Fibroblast of upper back skin (primary cell): ENCODE measurements around the gene SCMH1.

Source experiments
- DNase-seq: peaks from one replicate; pipeline ENCODE4 v3.0.0-alpha.2; 2013

Gene SCMH1

DNA sequence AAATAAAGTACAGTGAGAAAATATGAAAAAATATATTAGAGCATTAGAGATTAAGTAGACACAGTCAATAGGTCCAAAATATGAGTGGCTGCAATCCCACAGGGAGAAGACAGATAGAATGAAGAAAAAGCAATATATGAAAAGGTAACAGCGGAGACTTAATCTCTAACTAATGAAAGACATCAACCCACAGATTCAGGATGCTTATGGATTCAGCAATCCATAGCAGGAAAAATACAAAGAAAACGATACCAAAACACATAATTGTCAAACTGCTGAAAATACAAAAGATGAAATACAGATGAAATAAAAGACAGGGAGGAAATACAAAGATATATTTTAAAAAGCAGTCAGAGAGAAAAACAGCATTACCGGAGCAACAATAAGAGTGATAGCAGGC is 163.9 kb downstream of the SCMH1 start:
- DNase-seq, result no peak

DNA sequence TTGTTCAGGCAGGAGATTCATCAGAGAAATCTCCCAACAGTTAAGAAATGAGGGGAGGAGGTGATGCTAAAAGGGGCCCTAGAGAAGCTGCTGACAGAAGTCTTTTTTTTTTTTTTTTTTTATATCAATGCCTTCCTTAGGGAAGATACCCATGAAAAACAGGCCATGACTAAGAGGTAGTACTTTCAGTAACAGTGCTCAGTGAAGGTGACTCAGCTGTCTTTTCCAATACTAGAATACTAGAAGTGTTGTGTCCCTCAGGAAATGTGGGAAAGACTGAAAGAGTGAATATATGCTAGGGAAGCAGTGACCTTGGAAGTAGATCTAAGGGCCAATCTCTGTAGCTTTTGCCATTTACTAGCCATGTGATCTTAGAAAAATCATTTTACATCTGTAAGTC is 168.1 kb downstream of the SCMH1 start:
- peak; percentile 81 for DNase-seq

DNA sequence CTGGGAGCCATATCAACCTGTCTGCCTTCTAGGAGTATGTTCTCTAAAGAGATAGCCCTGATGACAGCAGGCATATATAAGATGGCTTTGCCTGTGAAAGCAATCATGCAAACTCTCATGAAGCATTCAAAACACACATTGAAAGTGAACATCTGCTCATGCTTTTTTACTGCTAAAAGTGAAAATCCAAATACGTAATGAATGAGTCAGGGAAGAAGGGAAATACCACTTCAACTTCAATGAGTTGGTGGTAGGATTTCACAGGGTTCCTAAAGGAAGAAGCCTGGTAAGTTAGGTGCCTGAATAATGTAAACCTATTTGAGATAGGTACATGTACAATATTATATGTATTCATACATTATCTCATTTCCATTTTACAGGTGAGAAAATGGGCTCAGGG is 170.1 kb downstream of the SCMH1 start:
- peak; percentile 33 for DNase-seq

- no peak for DNase-seq
These were observed 185.2 kb downstream of the SCMH1 start for GRCh38 chr1:41056907-41057306.

DNA sequence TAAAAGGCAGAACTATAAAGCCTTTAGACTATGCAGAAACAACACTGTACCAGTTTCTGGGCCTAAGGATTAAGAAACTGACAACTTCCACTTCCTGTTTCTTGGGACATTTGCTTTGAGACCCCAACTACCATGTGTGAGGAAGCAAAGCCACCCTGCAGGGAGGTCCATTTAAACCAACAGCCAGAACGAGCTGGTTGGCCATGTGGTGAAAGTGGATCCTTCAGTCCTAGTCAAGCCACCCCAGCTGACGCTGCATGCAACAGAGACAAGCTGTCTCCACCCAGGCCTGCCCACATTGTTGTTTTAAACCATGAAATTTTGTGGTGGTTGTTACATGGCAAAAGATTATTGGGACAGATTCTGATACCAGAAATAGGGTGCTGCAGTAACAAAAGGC is 188.8 kb downstream of the SCMH1 start:
- no peak for DNase-seq

GRCh38 chr1:41051022-41051421 is 191.1 kb downstream of the SCMH1 start:
- DNase-seq, result no peak

DNA sequence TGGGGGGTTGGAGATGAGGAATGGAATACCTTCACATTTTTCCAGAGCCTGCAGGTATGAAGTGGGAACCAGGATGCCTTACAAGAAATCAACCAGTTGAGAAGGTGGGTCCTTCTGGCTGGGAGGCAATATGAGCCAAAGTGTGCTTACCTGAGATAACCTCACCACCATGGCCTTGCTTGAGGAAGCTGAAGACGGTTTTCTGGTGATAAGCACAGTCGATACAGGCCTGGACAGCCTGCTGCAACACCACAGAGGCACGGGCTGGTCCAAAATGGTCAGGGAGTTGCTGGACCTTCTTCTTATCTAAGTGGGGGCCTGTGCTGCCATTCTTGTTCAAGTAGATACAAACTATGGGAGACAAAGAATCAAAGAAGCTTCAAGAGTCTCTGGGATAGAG is 193.6 kb downstream of the SCMH1 start:
- DNase-seq, result no peak

DNA sequence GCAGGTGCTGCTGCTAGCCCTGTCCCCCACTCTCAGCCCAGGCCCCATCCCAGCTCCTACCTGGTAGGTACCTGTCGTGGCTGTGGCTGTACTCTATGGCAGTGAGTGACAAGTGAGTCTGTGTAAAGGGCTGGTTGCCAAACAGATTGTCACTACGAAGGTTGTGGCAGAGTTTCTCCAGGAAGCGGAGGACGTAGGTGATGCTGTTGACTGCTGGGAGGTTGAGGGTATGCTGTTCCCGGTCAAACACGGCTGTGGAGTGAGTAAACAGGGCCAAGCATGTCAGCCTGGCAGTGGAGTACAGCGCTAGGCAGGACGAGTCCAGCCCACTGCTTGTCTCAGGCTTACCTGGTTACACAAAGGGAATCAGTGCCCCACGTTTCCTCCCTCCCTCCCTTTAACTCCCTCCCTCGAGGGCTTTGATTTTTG is 195.7 kb downstream of the SCMH1 start:
- DNase-seq, result no peak

- DNase-seq, result peak; percentile 52
These were observed 196.4 kb downstream of the SCMH1 start for GRCh38 chr1:41045740-41046139.

DNA sequence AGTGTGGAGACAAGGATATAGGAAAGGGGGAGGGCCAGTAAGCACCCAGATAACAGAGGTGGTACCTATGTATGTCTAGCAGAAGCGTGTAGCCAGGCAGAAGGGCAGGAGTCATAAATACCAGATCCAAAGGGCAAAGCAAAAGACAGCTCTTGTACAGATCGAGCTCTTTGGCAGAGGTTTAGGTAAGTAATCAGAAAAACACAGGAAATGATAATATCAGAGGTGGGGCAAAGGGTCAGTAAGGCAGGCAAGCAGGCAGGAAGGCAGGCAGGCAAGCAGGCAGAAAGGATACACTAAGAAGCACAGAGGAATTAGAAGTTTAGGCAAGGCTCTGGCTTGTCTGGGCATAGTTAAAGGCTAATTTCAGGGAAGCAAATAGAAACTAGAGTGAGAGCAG is 197.9 kb downstream of the SCMH1 start:
- DNase-seq, result no peak

GRCh38 chr1:41041614-41042270 is 200.4 kb downstream of the SCMH1 start:
- DNase-seq, result peak; percentile 46

- DNase-seq, result no peak
These were observed 204.0 kb downstream of the SCMH1 start for GRCh38 chr1:41038110-41038509.

DNA sequence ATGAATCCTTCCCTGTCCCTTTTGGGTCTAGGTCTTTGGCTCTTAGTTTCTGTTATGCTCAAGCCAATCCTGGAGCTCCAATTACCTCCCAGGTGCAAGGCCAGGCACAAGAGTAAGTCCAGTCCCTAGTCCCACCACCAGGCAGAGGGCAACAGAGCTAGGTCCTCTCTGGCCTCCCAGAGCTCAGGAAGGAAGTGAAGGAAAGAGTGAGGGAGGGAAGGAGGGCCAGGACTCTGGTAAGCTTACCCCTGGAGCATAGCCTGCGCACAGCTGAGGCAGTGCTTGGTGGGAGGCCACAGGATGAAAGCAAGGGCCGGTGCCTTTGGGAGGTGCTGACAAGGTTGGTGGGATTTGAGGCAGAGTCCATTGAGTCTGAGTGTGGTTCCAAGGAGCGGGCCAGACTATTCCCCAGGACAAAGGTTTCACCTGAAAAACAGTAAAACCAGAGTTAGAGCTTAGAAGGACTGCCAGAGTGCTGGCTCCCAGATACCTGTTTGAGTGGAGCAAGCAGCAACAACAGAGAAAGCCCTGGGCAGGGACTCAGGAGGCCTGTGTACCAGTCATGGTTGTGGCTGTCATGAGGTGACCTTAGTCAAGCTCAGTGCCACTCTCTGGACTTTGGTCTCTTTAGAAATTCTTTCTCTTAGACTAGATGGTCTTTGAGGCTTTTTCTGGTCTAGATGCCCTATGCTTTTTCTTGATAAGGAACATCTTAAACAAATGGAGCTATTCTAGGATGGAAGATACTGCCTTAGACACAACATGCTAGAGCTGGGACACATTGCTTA is 204.8 kb downstream of the SCMH1 start:
- no peak for DNase-seq

- no peak for DNase-seq
These were observed 208.8 kb downstream of the SCMH1 start for GRCh38 chr1:41033272-41033671.

- DNase-seq, result no peak
These were observed 210.0 kb downstream of the SCMH1 start for GRCh38 chr1:41032147-41032546.

GRCh38 chr1:41030872-41031616 is 211.1 kb downstream of the SCMH1 start:
- no peak for DNase-seq

GRCh38 chr1:41028034-41028642 is 214.0 kb downstream of the SCMH1 start:
- no peak for DNase-seq

DNA sequence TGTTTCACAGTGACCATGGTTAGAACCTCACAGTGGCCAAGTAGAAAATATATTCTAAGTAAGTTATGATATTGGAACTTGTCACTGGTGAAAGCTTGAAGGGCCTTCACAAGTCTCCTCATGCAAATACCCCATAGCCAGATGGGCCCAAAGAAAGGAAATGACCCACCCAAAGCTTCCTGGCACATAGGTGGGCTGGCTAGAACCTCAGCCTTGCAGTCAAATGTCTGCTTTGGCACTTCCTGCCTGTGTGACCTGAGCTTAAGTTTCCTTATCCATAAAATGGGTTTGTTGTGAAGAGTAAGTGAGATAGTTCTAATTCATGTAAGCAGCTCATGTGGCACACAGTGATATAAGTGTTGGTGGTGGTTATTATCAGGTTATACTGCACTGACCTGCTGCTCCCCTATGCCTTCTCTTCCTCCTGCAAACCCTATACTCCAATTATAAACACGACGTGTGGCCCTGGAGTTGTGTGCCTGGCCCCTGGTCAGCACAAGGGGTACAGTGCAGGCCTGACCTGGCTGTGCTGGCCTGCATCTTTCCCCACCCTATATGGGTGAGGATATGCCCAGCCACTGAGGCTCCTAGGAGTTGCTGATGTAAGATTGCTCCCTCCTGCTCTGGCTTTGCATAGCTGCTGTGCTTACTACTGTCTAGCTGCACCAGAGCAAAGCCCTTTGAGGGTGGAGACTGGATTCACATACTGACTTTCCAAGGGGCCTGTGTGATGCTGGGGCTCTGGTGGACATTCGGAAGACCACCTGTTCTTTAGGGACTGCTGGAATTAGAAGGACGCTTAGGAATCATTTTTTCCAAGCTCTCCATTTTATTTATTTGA is 215.9 kb downstream of the SCMH1 start:
- no peak for DNase-seq

- no peak for DNase-seq
These were observed 217.2 kb downstream of the SCMH1 start for GRCh38 chr1:41024953-41025352.

GRCh38 chr1:41023279-41023990 is 218.7 kb downstream of the SCMH1 start:
- no peak for DNase-seq

DNA sequence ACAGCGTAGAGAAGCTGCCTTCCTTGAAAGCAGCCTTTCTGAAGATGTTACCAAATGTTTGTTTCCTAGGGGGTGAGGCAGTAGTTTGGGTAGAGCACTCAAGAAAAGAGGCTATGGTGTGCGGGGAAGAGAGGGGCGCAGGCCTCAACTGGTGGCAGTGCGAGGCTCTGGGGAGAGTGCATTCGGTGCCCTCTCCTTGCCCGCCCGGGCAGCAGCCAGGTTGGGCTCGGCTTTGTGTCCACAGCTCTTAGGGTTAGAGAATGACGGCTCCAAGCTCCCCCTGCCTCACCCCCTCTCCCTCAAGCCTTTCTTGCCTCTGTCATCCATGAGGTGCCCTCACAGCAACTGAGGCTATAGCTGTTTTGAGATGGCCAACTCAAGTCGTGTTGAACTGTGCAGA is 219.7 kb downstream of the SCMH1 start:
- DNase-seq, result no peak
